NCI-H774 (cell line): ENCODE results near the gene GTF3C2.
"Not testable (repeated sequence)": the region's sequence is repeated elsewhere in the genome, so short reads cannot be mapped to it uniquely, and the experiment has no call there.

ENCODE experiments used
- DNase-seq: peaks from one replicate; lab custom pipeline; 2025; lab: John Stamatoyannopoulos, UW

GTF3C2 gene

GRCh38 chr2:27370816-27371620 is 14.5 kb upstream of the GTF3C2 start:
- DNase-seq: no peak

- DNase-seq: peak; percentile 97
Observed at GRCh38 chr2:27370026-27370815, 13.7 kb upstream of the GTF3C2 start, which contains the start of the genes EIF2B4 and SNX17. EIF2B4 (minus strand) TSS chr2:27370338; CDS start chr2:27370314, 24 bp downstream. SNX17 (plus strand) TSS chr2:27370616; CDS start chr2:27370744, 128 bp downstream.

DNA sequence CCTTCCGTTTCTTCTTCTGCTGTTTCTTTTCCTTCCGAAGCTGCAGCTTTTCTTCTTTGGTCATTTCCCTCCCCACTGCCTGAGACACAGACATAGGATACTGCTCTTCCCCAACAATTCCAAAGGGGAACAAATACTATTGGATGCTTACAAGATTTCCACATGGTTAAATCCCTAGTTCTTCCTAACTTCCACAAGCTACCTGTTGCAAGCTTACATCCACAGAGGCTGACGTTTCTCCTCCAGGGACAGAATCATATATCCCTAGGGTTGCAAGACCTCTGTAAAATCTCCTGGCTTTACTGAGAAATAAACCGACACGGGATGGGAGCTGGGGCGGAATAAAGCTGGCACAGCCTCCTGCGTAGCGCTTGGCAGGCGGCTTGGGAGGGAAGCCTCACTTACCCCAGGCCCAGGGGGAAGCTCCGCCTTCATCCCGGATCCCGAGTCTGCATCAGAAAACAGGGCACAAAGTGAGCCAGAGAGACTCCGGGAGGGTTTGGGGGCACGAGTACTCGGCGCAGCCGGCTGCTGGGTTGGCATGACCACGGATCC is 13.0 kb upstream of the GTF3C2 start:
- no peak for DNase-seq

DNA sequence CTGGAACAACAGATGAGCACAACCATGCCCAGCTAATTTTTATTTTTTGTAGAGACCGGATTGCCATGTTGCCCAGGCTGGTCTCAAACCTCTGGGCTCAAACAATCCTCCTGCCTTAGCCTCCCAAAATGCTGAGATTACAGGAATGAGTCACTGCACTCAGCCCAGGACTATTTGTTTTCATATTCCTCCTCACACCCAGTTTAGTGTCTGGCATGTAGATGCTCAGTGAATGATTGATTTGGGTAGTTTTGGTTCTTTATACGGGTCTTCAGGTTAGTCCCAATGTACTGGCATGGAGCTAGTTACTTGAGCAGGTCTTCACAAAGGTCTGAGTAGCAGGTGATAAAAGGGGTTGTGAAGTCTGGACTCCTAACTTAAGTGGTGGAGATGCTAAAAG is 7.4 kb upstream of the GTF3C2 start:
- DNase-seq: no peak

- DNase-seq: no peak
Observed at GRCh38 chr2:27362678-27363420, 6.3 kb upstream of the GTF3C2 start.

DNA sequence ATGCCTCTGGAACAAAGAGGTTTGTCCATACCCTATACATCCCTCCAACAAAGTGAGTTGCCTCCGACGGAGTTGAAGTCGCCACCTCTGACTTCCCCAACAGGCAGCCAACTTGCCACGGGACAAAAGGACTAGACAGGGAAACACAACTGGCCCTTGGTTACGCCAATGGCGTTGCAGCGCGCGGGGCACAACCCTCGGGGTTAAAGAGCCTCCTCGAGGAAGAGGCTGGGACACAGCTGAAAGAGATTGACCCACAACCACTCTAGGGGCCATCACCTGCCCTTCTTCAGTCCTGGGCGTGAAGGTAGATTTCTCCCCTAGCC is 545 bp downstream of the GTF3C2 start:
- peak; percentile 47 for DNase-seq

DNA sequence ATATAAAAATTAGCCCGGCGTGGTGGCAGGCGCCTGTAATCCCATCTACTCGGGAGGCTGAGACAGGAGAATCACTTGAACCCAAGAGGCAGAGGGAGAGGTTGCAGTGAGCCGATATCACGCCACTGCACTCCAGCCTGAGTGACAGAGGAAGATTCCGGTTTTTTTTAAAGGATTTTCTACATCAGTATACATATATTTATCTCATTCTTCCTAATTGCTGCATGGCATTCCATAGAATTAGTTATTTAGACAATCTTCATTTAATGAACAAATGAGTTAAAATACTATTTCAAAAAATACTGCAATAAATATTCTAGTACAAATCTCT is 2.0 kb downstream of the GTF3C2 start:
- DNase-seq: no peak

- no peak for DNase-seq
Observed at GRCh38 chr2:27353762-27354596, 2.6 kb downstream of the GTF3C2 start.

GRCh38 chr2:27353386-27353761 is 3.2 kb downstream of the GTF3C2 start:
- DNase-seq: not testable (repeated sequence)

GRCh38 chr2:27351802-27352598 is 4.6 kb downstream of the GTF3C2 start:
- no peak for DNase-seq

DNA sequence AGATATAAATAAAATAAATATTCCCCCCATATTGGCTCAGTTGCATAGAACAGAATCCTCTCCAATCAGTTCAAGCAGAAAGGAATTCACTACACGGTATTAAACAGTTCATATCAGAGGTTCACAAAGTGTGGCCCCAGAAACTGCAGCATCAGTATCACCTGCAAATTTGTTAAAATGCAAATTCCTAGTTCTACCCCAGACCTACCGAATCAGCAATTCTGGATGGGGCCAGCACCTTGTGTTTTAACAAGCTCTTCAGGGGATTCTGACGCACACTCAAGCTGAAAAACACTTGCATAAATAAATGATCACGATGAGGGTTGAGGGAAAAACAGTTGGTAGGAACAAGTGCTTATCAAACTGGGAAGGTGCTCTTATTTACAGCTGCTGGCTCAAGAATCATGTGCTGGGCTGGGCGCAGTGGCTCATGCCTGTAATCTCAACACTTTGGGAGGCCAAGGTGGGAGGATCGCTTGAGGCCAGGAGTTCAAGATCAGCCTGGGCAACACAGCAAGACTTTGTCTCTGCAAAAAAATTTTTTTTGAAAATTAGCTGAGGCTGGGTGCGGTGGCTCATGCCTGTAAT is 6.4 kb downstream of the GTF3C2 start:
- DNase-seq: no peak

- DNase-seq: no peak
Observed at GRCh38 chr2:27347641-27348040, 8.9 kb downstream of the GTF3C2 start.

- no peak for DNase-seq
Observed at GRCh38 chr2:27336173-27336572, 20.4 kb downstream of the GTF3C2 start.

- DNase-seq: no peak
Observed at GRCh38 chr2:27335311-27335710, 21.3 kb downstream of the GTF3C2 start.

- no peak for DNase-seq
Observed at GRCh38 chr2:27324720-27325119, 31.8 kb downstream of the GTF3C2 start.

DNA sequence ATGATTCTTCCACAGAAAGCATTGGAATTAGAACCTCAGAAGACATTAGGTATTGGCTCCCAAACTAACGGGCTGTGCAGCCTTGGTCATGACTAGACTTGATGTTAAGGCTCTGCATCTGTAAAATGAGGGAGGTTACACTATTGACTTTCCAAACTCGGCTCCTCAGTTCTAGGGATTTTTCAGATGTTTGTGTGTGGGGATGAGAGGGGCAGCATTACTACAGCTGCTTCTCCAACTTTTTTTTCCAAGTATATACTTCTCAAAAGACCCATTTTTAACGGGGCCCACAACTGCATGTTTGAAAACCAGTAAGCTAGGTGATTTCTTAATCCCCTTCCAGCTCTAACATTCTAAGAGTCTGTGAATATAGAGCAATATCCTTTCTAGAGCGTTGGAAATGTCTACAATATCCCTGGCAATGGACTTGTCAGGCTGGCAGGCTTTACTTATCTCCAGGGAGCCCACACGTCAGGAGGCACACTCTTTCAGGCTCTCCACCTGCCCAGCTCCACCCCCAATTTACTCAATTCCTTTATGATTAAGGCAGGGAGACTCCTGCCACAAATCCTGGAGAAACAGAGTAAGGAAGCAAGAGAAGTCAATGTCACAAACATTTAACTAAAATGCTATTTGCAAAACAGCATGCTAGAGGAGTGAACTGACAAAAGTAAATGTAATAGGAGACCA is 32.8 kb downstream of the GTF3C2 start:
- DNase-seq: no peak

DNA sequence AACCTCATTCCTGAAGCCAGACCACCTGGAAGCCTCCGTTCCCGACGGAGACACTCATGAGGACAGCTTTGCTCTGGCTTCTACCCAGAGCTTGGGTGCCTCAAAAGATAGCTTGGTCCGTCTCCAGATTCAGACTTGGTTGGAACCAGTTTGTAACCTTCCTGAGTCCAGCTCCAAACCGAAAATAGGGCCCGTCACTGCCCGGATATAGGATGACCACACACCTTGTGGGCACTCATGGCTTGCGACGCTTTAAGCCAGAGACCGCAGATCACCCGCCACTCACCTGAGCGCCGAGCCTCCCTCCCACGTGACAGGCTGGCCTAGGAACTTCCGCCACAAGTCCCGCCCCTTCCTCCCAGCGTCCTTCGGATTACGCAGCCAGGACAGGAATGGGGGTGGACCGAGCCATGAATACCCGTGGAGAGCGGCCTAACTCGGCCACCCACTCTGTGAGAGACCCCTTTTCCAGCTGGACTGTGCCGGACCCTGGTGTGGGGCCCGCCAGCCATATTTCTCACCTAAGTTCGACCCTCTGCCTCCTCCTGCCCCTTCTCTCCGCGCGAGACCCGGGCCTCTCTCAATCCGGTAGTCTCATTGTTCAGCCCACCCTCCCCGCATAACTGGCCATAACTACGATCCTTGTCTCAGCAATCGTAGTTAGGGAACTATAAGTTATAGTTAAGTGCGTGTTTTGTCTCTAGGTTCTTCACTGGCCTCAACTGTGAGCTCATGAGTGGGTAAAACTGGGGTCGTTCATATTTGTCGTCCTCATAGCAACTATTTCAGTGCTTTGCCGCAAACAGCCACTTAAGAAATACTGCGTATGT is 33.6 kb downstream of the GTF3C2 start, which contains the start of gene MPV17:
Gene MPV17, minus strand, starts transcription at position 332 of the 830 bp plus-strand sequence. CDS start 580 bp downstream, outside the sequence.
- peak; percentile 85 for DNase-seq

GRCh38 chr2:27322301-27322765 is 34.2 kb downstream of the GTF3C2 start:
- no peak for DNase-seq
